Suprapubic skin (tissue), 4 donors: Measurements from ENCODE around the gene LCN15. TPM values are rescaled to one million over a fixed set of nuclear protein-coding genes. Genes with fewer than 3 reads are reported as not detected.
"Not testable (repeated sequence)": the region's sequence is repeated elsewhere in the genome, so short reads cannot be mapped to it uniquely, and the experiment has no call there.

Experiments
- DNase-seq, 2 donors: peaks; one replicate each; pipeline ENCODE4 v3.0.0-alpha.2; 2019; ENCODE audit warnings: low spot score in 2 of 2
- H3K27ac ChIP-seq: fragments of 200-600 bp; sonication (generic); one replicate; pipeline ENCODE4 v1.5.1; 2019
- H3K27me3 ChIP-seq: fragments of 200-600 bp; sonication (generic); one replicate; pipeline ENCODE4 v1.5.1; 2019
- H3K36me3 ChIP-seq: fragments of 200-600 bp; sonication (generic); one replicate; pipeline ENCODE4 v1.5.1; 2019
- H3K4me1 ChIP-seq: fragments of 200-600 bp; sonication (generic); one replicate; pipeline ENCODE4 v1.5.1; 2019
- H3K4me3 ChIP-seq: fragments of 200-600 bp; sonication (generic); one replicate; pipeline ENCODE4 v1.5.1; 2019; ENCODE audit warnings: mild to moderate bottlenecking
- H3K9me3 ChIP-seq: fragments of 200-600 bp; sonication (generic); one replicate; pipeline ENCODE4 v1.5.1; 2019
- CTCF ChIP-seq, 2 donors: fragments of 200-600 bp in 1 of 2; fragments of 450-650 bp in 1 of 2; sonication (generic) in 1 of 2; IDR thresholded peaks; one replicate each; pipeline ENCODE4 v1.5.1; 2016 to 2019; ENCODE audit warnings: antibody characterized with exemption in 2 of 2, mild to moderate bottlenecking in 1 of 2, moderate library complexity in 1 of 2
- EP300 ChIP-seq: sonication (generic); formaldehyde crosslinking; IDR thresholded peaks from one replicate; pipeline ENCODE4 v1.6.1; 2017; ENCODE audit warnings: antibody characterized with exemption
- POLR2A ChIP-seq, 2 donors: fragments of 450-650 bp; IDR thresholded peaks; one replicate each; pipeline ENCODE4 v1.6.1; 2017; ENCODE audit warnings: antibody characterized with exemption in 2 of 2, mild to moderate bottlenecking in 2 of 2, moderate library complexity in 2 of 2
- POLR2AphosphoS5 ChIP-seq, 3 donors: sonication (generic); formaldehyde crosslinking; IDR thresholded peaks; one replicate each; pipeline ENCODE4 v1.6.1; 2017; ENCODE audit warnings: antibody characterized with exemption in 3 of 3
- WGBS: methylation state at CpG from one replicate; pipeline ENCODE4 v1.1.5; 2018; 5-methylcytosine and 5-hydroxymethylcytosine counted together
- total RNA-seq, 4 donors: library from RNA; depleted of rRNA; stranded (reverse); fragments of >200 nt; gene quantifications; one replicate each; pipeline ENCODE4 v1.1.0, GENCODE V29; 2016

The LCN15 gene
- total RNA-seq, 4 donors from 2014 or later = 0.21 TPM; not detected in 3

- H3K4me3 ChIP-seq = no peak overlapping the region
- H3K4me1 ChIP-seq = no peaks in the 10 kb centered on the region
- no peak overlapping the region for H3K27ac ChIP-seq
- H3K9me3 ChIP-seq = no peaks in the 10 kb centered on the region
- no peaks in the 10 kb centered on the region for H3K36me3 ChIP-seq
- WGBS = 100% methylated on average over 1 of the region's 7 CpGs
- no peak for TF ChIP-seq EP300
- no peak for TF ChIP-seq POLR2A (IDR thresholded peaks at IDR 0.05)
- no peak for TF ChIP-seq CTCF (IDR thresholded peaks at IDR 0.05)
- no peak for TF ChIP-seq POLR2AphosphoS5 (IDR thresholded peaks at IDR 0.05)
- no peaks in the 10 kb centered on the region for H3K27me3 ChIP-seq
- DNase-seq = no peak
Observed at GRCh38 chr9:136773386-136774044, 9.2 kb upstream of the LCN15 start.

GRCh38 chr9:136771907-136772415 lies 7.6 kb upstream of the LCN15 start:
- Histone ChIP-seq H3K4me3 (no peak overlapping the region), H3K27ac (no peak overlapping the region), H3K4me1 (no peaks in the 10 kb centered on the region), H3K27me3 (peaks cover 13% of the 10 kb centered on the region), H3K9me3 (no peaks in the 10 kb centered on the region), H3K36me3 (no peaks in the 10 kb centered on the region)
- TF ChIP-seq CTCF (IDR thresholded peaks at IDR 0.05) (no peak), POLR2AphosphoS5 (IDR thresholded peaks at IDR 0.05) (no peak), EP300 (no peak), POLR2A (IDR thresholded peaks at IDR 0.05) (no peak)
- no peak for DNase-seq
- WGBS = 53% methylated on average over 3 of the region's 3 CpGs

GRCh38 chr9:136769710-136770191 lies 5.4 kb upstream of the LCN15 start:
- WGBS = 22% methylated on average over 10 of the region's 16 CpGs
- Histone ChIP-seq H3K4me3 (no peak overlapping the region), H3K27ac (no peak overlapping the region), H3K27me3 (peaks cover 20% of the 10 kb centered on the region), H3K9me3 (no peaks in the 10 kb centered on the region), H3K4me1 (no peaks in the 10 kb centered on the region), H3K36me3 (no peaks in the 10 kb centered on the region)
- TF ChIP-seq POLR2A (IDR thresholded peaks at IDR 0.05) = no peak
- peak in 1 of 2 donors; percentile 51 for TF ChIP-seq CTCF (IDR thresholded peaks at IDR 0.05)
- no peak for DNase-seq

- H3K4me1 ChIP-seq, H3K27ac ChIP-seq, H3K9me3 ChIP-seq, H3K36me3 ChIP-seq, H3K4me3 ChIP-seq: not testable (repeated sequence)
- DNase-seq = peak in 1 of 2 donors; percentile 65
- TF ChIP-seq CTCF (IDR thresholded peaks at IDR 0.05) = peak in 1 of 2 donors; percentile 29
- peaks cover 51% of the 10 kb centered on the region for H3K27me3 ChIP-seq
- 43% methylated on average over 12 of the region's 18 CpGs for WGBS
Observed at GRCh38 chr9:136766410-136767120, 2.2 kb upstream of the LCN15 start.

GRCh38 chr9:136765745-136766409 lies 1.6 kb upstream of the LCN15 start:
- H3K27me3 ChIP-seq = peaks cover 56% of the 10 kb centered on the region
- H3K9me3 ChIP-seq, H3K4me1 ChIP-seq, DNase-seq, H3K36me3 ChIP-seq, H3K27ac ChIP-seq, H3K4me3 ChIP-seq: not testable (repeated sequence)
- 72% methylated on average over 14 of the region's 14 CpGs for WGBS
